Measurements from ENCODE around the gene CKAP2. TPM values are rescaled to one million over a fixed set of nuclear protein-coding genes. Genes with fewer than 3 reads are reported as not detected.
A peak's percentile ranks its signal among the peaks of the same experiment; 100 is the strongest.
"Not testable (repeated sequence)": the region's sequence is repeated elsewhere in the genome, so short reads cannot be mapped to it uniquely, and the experiment has no call there.

Gene CKAP2, protein sequence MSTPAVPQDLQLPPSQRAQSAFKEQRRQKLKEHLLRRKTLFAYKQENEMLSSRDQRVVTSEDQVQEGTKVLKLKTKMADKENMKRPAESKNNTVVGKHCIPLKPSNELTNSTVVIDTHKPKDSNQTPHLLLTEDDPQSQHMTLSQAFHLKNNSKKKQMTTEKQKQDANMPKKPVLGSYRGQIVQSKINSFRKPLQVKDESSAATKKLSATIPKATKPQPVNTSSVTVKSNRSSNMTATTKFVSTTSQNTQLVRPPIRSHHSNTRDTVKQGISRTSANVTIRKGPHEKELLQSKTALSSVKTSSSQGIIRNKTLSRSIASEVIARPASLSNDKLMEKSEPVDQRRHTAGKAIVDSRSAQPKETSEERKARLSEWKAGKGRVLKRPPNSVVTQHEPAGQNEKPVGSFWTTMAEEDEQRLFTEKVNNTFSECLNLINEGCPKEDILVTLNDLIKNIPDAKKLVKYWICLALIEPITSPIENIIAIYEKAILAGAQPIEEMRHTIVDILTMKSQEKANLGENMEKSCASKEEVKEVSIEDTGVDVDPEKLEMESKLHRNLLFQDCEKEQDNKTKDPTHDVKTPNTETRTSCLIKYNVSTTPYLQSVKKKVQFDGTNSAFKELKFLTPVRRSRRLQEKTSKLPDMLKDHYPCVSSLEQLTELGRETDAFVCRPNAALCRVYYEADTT
- total RNA-seq, result 7.4 TPM
- long read RNA-seq, partial matches to known transcripts, result 0 of 6 reads
- long read RNA-seq, other reads (novel, unspliced or antisense), result 1 of 6 reads

DNA sequence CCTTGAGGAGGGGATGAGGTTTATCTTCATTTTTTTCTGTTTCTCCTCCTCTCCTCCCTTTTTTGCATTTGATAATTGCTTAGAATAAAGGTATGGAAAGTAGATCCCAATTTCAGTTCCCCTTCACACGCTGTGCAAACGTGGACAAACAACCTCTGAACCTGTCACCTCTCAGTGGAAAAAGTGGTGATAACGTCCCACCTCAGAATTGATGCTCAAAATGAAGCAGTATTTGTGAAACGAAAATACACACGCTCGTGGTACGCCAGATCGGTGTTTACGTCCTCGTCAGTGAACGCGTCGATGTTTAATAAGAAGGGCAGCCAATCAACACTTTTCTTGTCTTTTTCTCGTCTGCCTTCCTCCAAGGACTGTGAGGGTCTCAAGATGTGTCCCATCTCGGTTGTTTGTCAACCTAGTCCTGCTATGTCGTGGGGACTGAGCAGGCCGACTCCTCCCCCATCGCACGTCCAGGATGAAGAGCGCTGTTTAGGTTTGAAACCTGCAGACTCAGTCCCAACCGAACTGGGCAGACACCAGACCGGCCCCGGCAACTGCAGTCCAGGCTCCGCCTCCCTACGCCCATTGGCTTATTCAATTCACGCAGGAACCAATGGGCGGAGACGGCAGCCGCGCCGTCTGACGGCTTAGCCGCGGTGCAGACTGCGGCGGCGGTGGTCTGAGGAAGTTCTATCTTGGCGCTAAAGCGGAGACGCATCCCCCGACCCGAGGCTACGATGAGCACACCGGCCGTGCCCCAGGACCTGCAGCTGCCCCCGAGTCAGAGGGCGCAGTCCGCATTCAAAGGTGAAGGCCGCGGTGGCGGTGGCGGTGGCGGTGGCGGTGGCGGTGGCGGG is at the start of gene CKAP2:
CKAP2 (plus strand) TSS at position 659 of the 857 bp plus-strand sequence; CDS start at position 738, 79 bp downstream.
- peak; percentile 97 for DNase-seq (ENCODE audit: low spot score)
- intact Hi-C loops (cut with DNase I), result loop anchor here (10.0 kb wide), 1 partner anchor 260 kb away; no protein-coding TSS in a partner anchor

DNA sequence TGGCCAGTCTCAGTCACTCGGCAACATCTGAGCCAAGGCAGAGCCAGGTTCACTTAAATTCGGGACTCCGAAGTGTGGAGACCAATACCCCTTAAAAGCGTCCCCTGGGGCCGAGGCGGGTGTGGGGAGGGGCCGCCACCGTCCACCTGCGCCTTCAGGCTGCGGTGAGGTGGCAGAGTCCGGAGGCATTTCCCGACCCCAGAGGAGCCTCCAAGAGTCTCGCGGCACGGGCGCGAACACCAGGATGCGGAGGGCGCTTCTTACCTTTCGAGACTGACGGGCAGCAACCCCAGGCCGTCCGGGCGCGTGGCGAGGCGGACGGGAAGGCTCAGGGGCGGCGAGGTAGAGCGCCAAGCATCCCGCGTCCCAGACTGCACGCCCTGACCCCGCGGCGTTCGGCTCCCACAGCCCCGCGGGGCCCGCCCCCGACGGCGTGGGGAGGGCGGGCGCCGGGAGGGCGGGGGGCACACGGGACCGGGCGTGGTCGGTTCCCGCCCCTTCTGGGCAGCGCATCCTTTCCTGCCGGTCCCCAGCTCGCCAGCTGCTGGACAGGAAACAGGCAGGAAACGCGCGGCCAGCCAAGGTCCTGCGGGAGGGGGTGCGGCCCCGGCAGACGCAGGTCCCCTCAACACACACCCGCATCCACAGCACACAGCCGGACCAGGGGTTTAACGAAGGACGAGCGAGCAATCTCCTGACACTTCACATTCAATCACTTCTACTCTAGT is 49.3 kb upstream of the CKAP2 start, which contains the start of gene THSD1:
THSD1 (minus strand) TSS at position 406 of the 728 bp plus-strand sequence. CDS start 3,572 bp downstream, outside the sequence.
- peak; percentile 85 for DNase-seq (ENCODE audit: low spot score)
- intact Hi-C loops (cut with DNase I), result loop anchor here (2.0 kb wide), 1 partner anchor 45 kb away; the partner anchor contains the start of gene VPS36

DNA sequence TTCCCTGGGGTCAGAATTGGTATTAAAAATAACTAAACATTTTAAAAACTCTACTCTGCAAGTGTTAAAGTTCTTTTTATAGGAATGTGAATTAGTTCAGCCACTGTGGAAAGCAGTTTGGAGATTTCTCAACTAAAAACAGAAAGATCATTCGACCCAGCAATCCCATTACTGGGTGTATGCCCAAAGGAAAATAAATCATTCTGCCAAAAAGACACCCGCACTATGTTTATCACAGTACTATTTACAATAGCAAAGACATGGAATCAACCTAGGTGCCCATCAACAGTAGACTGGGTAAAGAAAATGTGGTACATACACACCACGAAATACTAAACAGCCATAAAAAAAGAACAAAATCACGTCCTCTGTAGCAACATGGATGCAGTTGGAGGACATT is 48.6 kb upstream of the CKAP2 start:
- intact Hi-C loops (cut with DNase I), result loop anchor here (2.0 kb wide), 1 partner anchor 44 kb away; the partner anchor contains the start of gene VPS36

DNA sequence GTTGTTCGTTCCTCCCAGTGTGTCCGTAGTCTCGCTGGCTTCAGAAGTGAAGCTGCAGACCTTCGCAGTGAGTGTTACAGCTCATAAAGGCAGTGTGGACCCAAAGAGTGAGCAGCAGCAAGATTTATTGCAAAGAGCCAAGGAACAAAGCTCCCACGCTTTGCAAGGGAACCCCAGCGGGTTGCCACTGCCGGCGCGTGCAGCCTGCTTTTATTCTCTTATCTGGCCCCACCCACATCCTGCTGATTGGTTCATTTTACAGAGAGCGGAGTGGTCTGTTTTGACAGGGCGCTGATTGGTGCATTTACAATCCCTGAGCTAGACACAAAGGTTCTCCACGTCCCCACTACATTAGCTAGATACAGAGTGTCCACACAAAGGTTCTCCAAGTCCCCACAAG is 47.8 kb upstream of the CKAP2 start:
- not testable (repeated sequence) for DNase-seq (ENCODE audit: low spot score)
- intact Hi-C loops (cut with DNase I), result loop anchor here (2.0 kb wide), 1 partner anchor 43 kb away; the partner anchor contains the start of gene VPS36

More for the DNA sequence above, 48.6 kb upstream of the CKAP2 start:
- DNase-seq (ENCODE audit: low spot score), result no peak

DNA sequence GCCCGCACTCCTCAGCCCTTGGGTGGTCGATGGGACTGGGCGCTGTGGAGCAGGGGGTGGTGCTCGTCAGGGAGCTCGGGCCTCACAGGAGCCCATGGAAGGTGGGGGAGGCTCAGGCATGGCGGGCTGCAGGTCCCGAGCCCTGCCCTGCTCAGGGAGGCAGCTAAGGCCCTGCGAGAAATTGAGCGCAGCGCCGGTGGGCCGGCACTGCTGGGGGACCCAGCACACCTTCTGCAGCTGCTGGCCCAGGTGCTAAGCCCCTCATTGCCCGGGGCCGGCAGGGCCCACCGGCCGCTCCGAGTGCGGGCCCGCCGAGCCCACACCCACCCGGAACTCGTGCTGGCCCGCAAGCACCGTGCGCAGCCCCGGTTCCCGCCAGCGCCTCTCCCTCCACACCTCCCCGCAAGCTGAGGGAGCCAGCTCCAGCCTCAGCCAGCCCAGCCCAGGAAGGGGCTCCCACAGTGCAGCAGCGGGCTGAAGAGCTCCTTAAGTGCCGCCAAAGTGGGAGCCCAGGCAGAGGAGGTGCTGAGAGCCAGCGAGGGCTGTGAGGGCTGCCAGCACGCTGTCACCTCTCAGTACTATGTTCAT is 47.1 kb upstream of the CKAP2 start:
- DNase-seq (ENCODE audit: low spot score); intact Hi-C loops (cut with DNase I): not testable (repeated sequence)

DNA sequence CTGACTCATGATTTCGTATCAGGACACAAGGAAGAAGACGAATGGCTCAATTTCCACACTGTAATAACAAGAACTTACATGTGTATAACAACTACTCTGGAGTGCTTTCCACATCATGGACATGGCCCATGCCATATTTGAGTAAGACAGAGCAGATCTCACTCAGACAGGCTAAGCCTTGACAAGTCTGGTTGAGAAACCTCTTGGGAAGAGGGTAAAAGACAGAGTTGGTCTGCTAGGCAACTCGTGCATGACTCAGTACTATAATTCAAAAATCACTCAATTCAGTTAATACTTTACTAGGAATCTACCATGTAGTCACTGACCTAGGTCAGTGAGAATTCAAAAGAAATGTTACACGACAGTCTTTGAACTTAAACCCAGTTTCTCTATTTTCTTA is 43.6 kb upstream of the CKAP2 start:
- DNase-seq (ENCODE audit: low spot score), result no peak
- intact Hi-C loops (cut with DNase I), result no loop called here

DNA sequence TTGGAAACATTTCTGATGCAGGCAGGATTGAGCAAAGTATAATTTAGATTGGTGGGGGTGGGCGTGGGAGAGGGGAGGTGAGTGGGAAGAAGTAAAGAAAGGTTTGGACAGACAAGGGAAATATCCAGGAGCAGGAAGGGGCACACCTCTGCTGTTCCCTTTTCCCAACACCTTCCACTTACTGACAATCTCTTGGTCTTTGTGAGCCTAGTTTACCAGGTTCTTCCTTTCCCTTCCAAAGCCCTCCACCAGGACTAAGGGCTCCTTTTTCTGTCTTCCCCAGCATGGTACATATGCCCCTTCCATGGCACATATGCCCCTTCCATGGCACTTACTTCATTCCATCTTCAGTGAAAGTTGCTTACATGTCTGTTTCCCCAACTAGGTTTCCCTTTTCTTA is 43.1 kb upstream of the CKAP2 start:
- DNase-seq (ENCODE audit: low spot score), result no peak
- intact Hi-C loops (cut with DNase I), result no loop called here

DNA sequence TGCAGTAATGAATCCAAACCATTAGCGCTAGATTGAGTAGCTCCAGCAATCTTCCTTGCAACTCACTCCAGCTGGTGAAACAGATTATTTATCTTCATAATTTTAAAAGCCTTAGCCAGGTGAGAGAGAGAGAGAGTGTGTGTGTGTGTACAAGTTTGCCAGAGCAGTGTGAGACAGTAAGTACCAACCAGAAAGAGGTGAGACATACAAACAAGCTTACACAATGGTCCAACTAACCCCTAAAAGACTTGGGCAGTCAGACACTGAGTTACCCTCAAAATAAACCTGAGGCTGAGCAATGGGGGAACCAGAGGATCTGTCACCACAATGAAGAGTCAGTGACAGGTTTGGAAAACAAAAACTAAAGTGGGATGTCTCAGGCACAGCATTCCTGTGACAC is 41.2 kb upstream of the CKAP2 start:
- no peak for DNase-seq (ENCODE audit: low spot score)
- intact Hi-C loops (cut with DNase I), result no loop called here

DNA sequence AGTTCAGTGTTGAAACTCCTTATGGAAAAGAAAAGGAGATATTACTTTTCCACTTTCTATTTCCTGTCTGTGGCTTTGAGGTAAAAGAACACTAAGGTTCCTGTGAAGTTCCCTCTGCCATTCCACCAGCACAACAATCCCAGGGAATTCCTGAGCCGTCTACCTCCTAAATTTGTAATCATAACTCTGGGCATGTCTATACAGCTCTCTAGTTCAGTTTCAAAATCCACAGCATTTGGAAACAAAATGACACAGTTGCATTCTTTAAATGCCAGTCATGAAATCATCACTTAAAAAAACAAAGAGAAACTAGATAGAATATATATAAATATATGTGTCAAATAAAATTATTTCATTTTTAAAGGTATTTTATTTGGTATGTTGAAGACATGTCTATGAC is 40.3 kb upstream of the CKAP2 start:
- intact Hi-C loops (cut with DNase I), result no loop called here
- no peak for DNase-seq (ENCODE audit: low spot score)

DNA sequence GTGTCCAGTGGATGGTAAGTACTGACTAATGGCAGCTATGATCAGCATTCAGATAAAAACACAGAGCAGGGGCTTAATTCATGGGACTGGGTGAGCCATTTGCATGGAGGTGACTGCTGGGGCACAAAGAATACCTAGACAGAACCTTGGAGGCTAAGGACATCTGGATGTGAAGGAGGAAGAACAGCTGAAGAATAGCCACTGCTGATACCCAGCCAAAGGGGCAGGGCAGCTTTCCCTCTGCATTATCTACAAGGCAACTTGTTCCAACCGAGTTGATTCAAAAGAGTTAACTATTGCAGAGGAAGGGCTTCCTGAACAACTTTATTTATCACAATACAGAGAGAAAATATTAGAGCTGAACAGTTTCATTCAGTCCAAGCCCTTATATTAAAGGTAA is 36.2 kb upstream of the CKAP2 start:
- intact Hi-C loops (cut with DNase I), result no loop called here
- DNase-seq (ENCODE audit: low spot score), result no peak

DNA sequence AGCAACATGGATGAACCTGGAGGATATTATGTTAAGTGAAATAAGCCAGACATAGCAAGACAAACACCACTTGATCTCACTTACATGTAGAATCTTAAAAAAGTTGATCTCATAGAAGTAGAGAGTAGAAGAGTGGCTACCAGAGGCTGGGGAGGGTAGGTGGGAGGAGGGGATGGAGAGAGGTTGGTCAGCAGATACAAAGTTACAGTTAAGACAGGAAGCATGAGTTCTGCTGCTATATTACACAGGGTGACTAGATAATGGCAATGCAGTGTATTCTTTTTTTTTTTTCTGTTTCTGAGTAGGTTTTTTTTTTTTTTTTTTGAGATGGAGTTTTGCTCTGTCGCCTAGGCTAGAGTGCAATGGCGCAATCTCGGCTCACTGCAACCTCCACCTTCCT is 34.1 kb upstream of the CKAP2 start:
- intact Hi-C loops (cut with DNase I), result no loop called here
- no peak for DNase-seq (ENCODE audit: low spot score)

DNA sequence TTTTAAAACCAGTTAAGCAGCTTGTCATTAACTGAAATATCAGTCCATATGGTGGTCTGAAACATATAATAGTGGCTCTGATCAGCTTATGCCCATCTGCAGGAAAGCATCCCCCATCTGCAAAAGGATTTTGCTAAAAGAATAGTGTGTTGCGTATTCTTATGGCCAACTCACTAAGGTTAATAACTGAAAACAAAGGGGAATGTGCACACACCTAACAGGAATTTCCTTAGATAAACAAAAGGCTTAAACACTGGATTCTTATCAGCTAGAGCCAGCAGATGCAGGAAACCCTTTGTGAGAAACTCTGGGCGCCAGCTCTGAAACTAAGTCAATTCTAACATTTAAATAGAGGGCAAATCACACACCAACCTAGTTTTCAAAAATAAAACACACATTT is 27.0 kb upstream of the CKAP2 start:
- DNase-seq (ENCODE audit: low spot score), result no peak
- intact Hi-C loops (cut with DNase I), result no loop called here

DNA sequence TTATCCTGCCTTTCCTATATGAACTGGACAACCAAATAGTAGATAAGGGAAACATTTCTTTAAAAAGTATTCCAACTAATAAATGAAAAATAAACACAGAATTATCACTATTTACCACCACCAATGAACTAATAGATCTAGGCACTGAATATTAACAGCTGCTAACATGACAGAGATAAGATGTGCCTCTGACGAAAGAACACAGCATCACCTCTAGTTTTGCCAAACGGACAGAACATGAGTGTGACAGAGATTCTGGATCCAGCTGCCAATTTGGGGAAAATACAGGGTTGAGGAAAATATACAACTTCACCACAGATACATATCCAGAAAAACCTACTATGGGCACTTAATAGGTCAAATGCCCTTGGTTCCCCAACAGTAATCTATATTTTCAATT is 22.8 kb upstream of the CKAP2 start:
- DNase-seq (ENCODE audit: low spot score), result no peak
- intact Hi-C loops (cut with DNase I), result no loop called here

DNA sequence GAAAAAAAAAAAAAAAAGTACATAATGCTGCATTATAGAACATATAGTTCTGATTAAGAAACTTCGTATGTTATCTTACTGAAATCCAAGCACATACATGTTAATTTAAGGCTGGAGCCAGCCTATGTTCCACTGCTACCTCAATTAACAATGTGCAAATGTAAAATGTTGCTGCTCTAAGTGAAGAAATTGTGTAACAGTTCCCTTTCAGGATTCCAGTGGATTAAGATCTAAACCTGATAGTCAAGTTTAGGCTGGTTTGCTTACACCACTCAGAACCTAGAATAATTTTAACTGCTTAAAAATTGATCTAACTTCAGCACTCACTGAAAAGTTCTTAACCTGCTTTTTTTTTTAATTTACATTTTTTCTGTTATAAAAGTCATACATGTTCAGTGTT is 9.0 kb upstream of the CKAP2 start:
- intact Hi-C loops (cut with DNase I), result no loop called here
- DNase-seq (ENCODE audit: low spot score), result no peak

DNA sequence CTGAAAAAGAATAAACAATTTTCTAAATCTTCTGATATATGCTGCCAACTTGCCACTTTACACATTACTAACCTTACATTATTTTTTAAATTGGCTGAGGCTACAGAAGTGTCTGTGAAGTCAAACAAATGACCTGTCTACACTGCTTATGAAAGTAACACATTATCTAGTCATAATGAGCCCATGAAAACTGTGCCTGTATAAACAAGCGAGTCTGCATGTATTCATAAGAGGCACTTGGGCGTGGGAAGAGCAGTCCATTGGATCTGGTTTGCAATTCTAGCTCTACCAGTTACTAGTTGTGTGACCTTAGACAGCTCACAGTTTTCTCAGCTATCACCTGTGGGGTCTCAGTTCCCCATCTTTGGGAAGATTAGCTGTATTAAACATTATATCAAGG is 7.9 kb upstream of the CKAP2 start:
- no peak for DNase-seq (ENCODE audit: low spot score)
- intact Hi-C loops (cut with DNase I), result no loop called here

DNA sequence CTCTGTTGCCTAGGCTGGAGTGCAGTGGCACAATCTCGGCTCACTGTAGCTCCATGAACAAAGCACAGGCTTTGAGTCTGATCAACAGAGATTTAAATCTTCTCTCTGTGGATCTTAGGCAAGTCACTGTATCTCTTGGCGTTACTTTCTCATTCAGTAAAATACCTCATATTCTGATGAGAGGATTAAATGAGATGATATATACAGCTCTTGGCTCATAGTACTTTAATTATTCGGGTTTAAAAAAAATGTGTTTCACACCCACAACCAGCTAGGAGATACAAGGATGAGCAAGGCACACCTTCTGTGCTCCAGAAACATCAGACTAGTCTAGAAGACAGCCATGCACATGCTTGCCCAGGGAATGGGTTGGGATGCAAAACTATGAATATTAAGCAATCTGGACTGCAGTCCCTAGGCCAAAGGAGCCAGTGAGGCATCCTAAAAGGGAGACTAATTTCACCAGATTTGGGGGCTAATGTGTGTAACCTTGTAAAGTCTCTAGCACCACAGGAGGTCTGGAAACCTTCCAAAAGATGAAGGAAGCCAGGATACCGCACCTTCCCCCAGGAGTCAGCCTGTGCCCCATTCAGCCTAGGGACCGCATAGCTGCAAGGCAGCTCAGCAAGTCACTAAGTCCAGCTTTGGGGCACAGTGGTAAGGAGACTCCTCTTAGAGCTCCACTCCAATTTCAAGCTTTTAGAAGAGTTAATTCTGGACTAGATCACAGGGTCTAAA is 7.3 kb upstream of the CKAP2 start:
- DNase-seq (ENCODE audit: low spot score), result no peak

DNA sequence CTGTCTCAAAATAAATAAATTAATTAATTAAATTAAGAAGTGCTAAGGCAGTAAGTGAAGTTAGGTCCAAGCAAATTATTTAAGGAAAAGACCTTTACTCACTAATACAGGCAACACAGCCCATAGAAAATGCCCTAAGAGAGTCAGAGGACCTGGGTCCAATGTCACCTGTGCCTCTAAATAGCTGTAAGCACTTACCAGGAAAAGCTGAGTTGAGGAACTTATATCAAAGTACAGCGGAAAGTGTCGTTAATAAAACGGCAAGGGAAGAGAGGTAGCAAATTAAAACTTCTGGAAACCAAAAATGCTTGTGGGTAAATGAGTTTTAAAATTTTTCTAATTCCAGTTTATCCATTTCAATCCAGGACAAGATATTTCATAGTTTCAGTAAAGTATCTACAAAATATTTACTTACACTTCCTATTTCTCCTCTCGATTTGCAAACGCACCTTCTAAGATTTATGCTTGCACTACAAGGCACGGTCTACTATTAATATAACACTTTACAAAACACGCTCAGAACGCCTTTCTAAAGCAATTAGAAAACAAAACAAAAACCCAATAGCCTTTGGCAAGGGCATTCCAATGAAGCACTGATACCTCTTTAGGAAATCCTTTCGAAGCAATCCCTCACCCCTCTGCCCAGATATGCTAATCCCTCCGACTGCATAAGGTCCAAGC is 5.8 kb upstream of the CKAP2 start:
- DNase-seq (ENCODE audit: low spot score), result no peak
- intact Hi-C loops (cut with DNase I), result loop anchor here (1.0 to 10.0 kb wide), 3 partner anchors 43 to 255 kb away; partner anchors contain the start of gene THSD1

More for the DNA sequence above, 7.3 kb upstream of the CKAP2 start:
- intact Hi-C loops (cut with DNase I), result no loop called here
